HepG2 (cell line): ENCODE measurements around the gene GPR4. TPM values are rescaled to one million over a fixed set of nuclear protein-coding genes. Genes with fewer than 3 reads are reported as not detected.

Source experiments
- ATAC-seq: fragments of 200-7000 bp; cut with Tn5 transposase; 3 replicates; pipeline ENCODE4 v1.9.1; 2020; ENCODE audit warnings: mild to moderate bottlenecking, moderate library complexity
- BruUV-seq: library from RNA; stranded (reverse); fragments of 400-500 nt; replicated peaks from 2 replicates; lab custom pipeline; 2021; lab: Mats Ljungman, UMichigan
- CTCF ChIA-PET: fragments of 300-600 bp; formaldehyde crosslinking; extraction: SDS; loops from one replicate; lab custom pipeline; 2021; ENCODE audit warnings: low total read pairs, inconsistent platforms, low intra/inter-chr PET ratio; lab: Yijun Ruan, JAX
- POLR2A ChIA-PET: fragments of 350-600 bp; sonication (Branson Sonifier 250); formaldehyde crosslinking; loops from one replicate; lab custom pipeline; 2020; ENCODE audit warnings: antibody characterized with exemption, inconsistent platforms; lab: Yijun Ruan, JAX
- DNase-seq: peaks from one replicate; pipeline ENCODE4 v3.0.0-alpha.2; 2015; ENCODE audit warnings: low spot score
- FAIRE-seq: peaks from 3 replicates; lab custom pipeline; 2011; peaks lifted over from hg19 to GRCh38; lab: Jason Lieb, UNC
- H2AFZ ChIP-seq: one replicate; pipeline ENCODE4 v1.6.1; 2011; ENCODE audit warnings: low read length, inconsistent platforms
- H3K27ac ChIP-seq: fragments of 300-600 bp; 3 replicates; pipeline ENCODE4 v1.8.0; 2011; ENCODE audit warnings: mixed run types, mild to moderate bottlenecking, mixed read lengths, low read length, inconsistent platforms; ENCODE audit not compliant: insufficient read depth; ENCODE audit errors: extremely low read length
- H3K27me3 ChIP-seq, 2 experiments: fragments of 200-600 bp in 1 of 2; 2 replicates in 1 of 2; 3 replicates in 1 of 2; pipeline versions ENCODE4 v1.6.0 to v1.8.0; 2011; ENCODE audit warnings: low read length in 2 of 2, mild to moderate bottlenecking in 2 of 2, moderate library complexity in 2 of 2, inconsistent platforms in 1 of 2; ENCODE audit not compliant: insufficient read depth in 2 of 2, control insufficient read depth in 1 of 2
- H3K36me3 ChIP-seq, 2 experiments: fragments of 200-600 bp in 1 of 2; replicated peaks in 1 of 2; 2 replicates in 1 of 2; 3 replicates in 1 of 2; pipeline versions ENCODE4 v1.5.1 to v1.8.0; 2011; ENCODE audit warnings: low read length in 2 of 2, inconsistent platforms in 1 of 2; ENCODE audit not compliant: insufficient read depth in 2 of 2, control insufficient read depth in 1 of 2
- H3K4me1 ChIP-seq: 2 replicates; pipeline ENCODE4 v1.5.1; 2012; ENCODE audit warnings: low read length, inconsistent platforms; ENCODE audit not compliant: insufficient read depth
- H3K4me2 ChIP-seq: 2 replicates; pipeline ENCODE4 v1.6.0; 2011; ENCODE audit warnings: low read depth, low read length, inconsistent platforms
- H3K4me3 ChIP-seq, 3 experiments: fragments of 200-600 bp in 1 of 3; sonication (generic), shearing (Covaris generic) in 1 of 3; replicated peaks in 1 of 3; 2 replicates each; pipeline ENCODE4 v1.5.1; 2011 to 2016; ENCODE audit warnings: low read length in 3 of 3, inconsistent platforms in 2 of 3, low read depth in 2 of 3, mild to moderate bottlenecking in 2 of 3, control low read depth in 1 of 3, mixed read lengths in 1 of 3; ENCODE audit not compliant: insufficient read depth in 1 of 3
- H3K79me2 ChIP-seq: one replicate; pipeline ENCODE4 v1.6.1; 2011; ENCODE audit warnings: low read length, inconsistent platforms; ENCODE audit not compliant: insufficient read depth
- H3K9ac ChIP-seq: 2 replicates; pipeline ENCODE4 v1.6.0; 2011; ENCODE audit warnings: mild to moderate bottlenecking, low read depth, low read length, inconsistent platforms; ENCODE audit not compliant: insufficient read depth
- H3K9me3 ChIP-seq: 2 replicates; pipeline ENCODE4 v1.5.1; 2012; ENCODE audit warnings: mild to moderate bottlenecking, low read length
- H4K20me1 ChIP-seq: 2 replicates; pipeline ENCODE4 v1.6.0; 2011; ENCODE audit warnings: inconsistent platforms, mild to moderate bottlenecking, low read length, moderate library complexity; ENCODE audit not compliant: insufficient read depth
- BCL6 ChIP-seq: IDR thresholded peaks from 2 replicates; pipeline ENCODE4 v1.6.1; 2016; ENCODE audit warnings: missing genetic modification reagents, missing compliant biosample characterization
- DBP ChIP-seq: sonication (generic); formaldehyde crosslinking; IDR thresholded peaks from 2 replicates; pipeline ENCODE4 v1.4.0; 2020; ENCODE audit warnings: missing genetic modification reagents; ENCODE audit errors: not compliant biosample characterization
- SRF ChIP-seq: IDR thresholded peaks from 2 replicates; pipeline ENCODE4 v1.6.1; 2011; ENCODE audit warnings: mild to moderate bottlenecking, low read depth, low read length, moderate library complexity
- YY1 ChIP-seq: IDR thresholded peaks from 2 replicates; pipeline ENCODE4 v1.6.1; 2011; ENCODE audit warnings: low read length, low read depth, moderate library complexity, mild to moderate bottlenecking; ENCODE audit not compliant: insufficient read depth, insufficient replicate concordance
- ZNF12 ChIP-seq: sonication (generic); formaldehyde crosslinking; IDR thresholded peaks from 2 replicates; pipeline ENCODE4 v1.5.0; 2020; ENCODE audit warnings: missing genetic modification reagents
- WGBS: methylation state at CpG from one replicate; pipeline ENCODE4 v1.1.6; 2017; ENCODE audit warnings: low lambda C conversion rate; 5-methylcytosine and 5-hydroxymethylcytosine counted together
- in situ Hi-C: cut with HindIII; loops from 2 replicates; pipeline ENCODE4 v1.10.0; 2017; ENCODE audit warnings: low pct_unique_long_range_greater_than_20kb; ENCODE audit not compliant: extremely low pct_ligation_motif_present
- intact Hi-C: fragments of 100-400 bp; cut with micrococcal nuclease; formaldehyde crosslinking; loops from one replicate; pipeline ENCODE4 v1.10.0; 2022; ENCODE audit not compliant: unreplicated experiment
- polyA plus RNA-seq, 8 experiments: library from polyadenylated mRNA; depleted of rRNA in 3 of 8; stranded (reverse) in 7 of 8; unstranded in 1 of 8; fragments of >200 nt; fragmentation: Illumina TruSeq in 4 of 8; extraction: Trizol in 4 of 8; gene quantifications; 2 replicates each; pipeline versions ENCODE4 v1.2.1 to v1.2.3, GENCODE V29; 2011 to 2016; ENCODE audit warnings: low read depth in 4 of 8, missing spikeins in 1 of 8, mixed read lengths in 1 of 8; ENCODE audit not compliant: insufficient read depth in 1 of 8
- total RNA-seq, 5 experiments: library from RNA; depleted of rRNA; stranded (reverse); fragments of >200 nt; fragmentation: Illumina TruSeq; extraction: Trizol; gene quantifications; 2 replicates each; pipeline ENCODE4 v1.2.3, GENCODE V29; 2016; ENCODE audit warnings: low read depth in 1 of 5
- TF ChIP-seq, protein P1 (sequence below): sonication (generic); formaldehyde crosslinking; IDR thresholded peaks from 2 replicates; pipeline ENCODE4 v1.9.0; 2021; ENCODE audit warnings: missing genetic modification reagents, mild to moderate bottlenecking, borderline replicate concordance
- TF ChIP-seq, protein P2 (sequence below), 2 experiments: fragments of 450-650 bp in 1 of 2; sonication (generic) in 1 of 2; formaldehyde crosslinking in 1 of 2; IDR thresholded peaks; 2 replicates each; pipeline versions ENCODE4 v1.6.1 to v1.8.0; 2016 to 2022; ENCODE audit warnings: antibody characterized with exemption in 1 of 2, mild to moderate bottlenecking in 1 of 2, missing genetic modification reagents in 1 of 2
- TF ChIP-seq, protein P3 (sequence below): sonication (generic); formaldehyde crosslinking; IDR thresholded peaks from 2 replicates; pipeline ENCODE4 v1.5.1; 2020; ENCODE audit warnings: mild to moderate bottlenecking, missing genetic modification reagents, moderate library complexity

Gene GPR4
- total and polyA plus RNA-seq, 2 of the 13 experiments (the other 11 are each of a cell fraction or from before 2014, with no cell fraction given) = 0.15 TPM; not detected in 1

DNA sequence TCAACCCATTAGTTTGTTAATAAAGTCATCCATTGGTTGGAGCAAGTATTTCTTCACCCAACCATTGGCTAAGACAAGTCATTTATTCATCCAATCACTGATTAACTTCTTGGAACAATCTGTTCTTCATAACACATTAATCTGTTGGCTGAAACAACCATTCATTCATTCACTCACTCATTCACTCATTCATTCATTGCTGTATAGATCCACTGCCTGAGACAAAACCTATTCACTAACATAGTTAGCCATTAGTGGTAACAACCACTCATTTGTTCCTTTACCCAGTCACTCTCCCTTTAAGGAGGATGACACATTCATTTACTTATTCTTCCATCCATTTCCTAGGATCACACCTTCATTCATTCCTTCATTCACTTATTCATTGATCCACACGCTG lies 22.0 kb upstream of the GPR4 start (continued):
- no peak for TF ChIP-seq DBP (CRISPR knock-in tag)
- TF ChIP-seq BCL6 (CRISPR knock-in tag) = no peak
- TF ChIP-seq, protein P1, sequence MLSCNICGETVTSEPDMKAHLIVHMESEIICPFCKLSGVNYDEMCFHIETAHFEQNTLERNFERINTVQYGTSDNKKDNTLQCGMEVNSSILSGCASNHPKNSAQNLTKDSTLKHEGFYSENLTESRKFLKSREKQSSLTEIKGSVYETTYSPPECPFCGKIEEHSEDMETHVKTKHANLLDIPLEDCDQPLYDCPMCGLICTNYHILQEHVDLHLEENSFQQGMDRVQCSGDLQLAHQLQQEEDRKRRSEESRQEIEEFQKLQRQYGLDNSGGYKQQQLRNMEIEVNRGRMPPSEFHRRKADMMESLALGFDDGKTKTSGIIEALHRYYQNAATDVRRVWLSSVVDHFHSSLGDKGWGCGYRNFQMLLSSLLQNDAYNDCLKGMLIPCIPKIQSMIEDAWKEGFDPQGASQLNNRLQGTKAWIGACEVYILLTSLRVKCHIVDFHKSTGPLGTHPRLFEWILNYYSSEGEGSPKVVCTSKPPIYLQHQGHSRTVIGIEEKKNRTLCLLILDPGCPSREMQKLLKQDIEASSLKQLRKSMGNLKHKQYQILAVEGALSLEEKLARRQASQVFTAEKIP = no peak

DNA sequence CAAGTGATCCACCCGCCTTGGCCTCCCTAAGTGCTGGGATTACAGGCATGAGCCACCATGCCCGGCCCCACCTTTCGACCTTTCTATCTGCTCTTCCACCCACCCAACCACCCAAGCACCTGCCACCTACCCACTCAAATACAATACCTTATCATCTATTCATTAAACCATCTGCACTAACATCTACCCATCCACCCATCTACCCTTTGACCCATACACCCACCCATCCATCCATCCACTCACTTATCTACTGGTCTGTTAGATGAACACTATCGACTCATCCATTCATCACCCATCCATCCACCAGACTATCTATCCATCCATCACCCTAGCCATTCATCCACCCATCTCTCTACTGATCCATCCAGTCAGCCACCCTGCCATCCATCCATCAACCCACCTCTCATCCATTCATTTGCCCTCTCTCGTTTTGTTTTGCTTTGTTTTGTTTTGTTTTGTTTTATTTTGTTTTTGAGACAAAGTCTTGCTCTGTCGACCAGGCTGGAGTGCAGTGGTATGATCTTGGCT lies 20.0 kb upstream of the GPR4 start:
- H4K20me1 ChIP-seq = no peaks in the 10 kb centered on the region
- POLR2A ChIA-PET = no interaction called here
- H3K4me1 ChIP-seq = no peaks in the 10 kb centered on the region
- CTCF ChIA-PET = no interaction called here
- no peak overlapping the region for H3K9ac ChIP-seq
- intact Hi-C loops = no loop called here
- BruUV-seq = no TSS peak
- no peaks in the 10 kb centered on the region; a peak in 1 of 5 replicates for H3K27me3 ChIP-seq
- no peak overlapping the region for H3K4me2 ChIP-seq
- FAIRE-seq (no peak), DNase-seq (no peak), ATAC-seq (no peak)
- no peak overlapping the region for H3K27ac ChIP-seq
- no peak overlapping the region for H3K4me3 ChIP-seq
- no peaks in the 10 kb centered on the region for H3K9me3 ChIP-seq
- no peak overlapping the region for H2AFZ ChIP-seq
- peaks cover 2 to 5% of the 10 kb centered on the region in 2 experiments; a peak in 2 of 5 replicates for H3K36me3 ChIP-seq
- H3K79me2 ChIP-seq = no peaks in the 10 kb centered on the region
- no peak for TF ChIP-seq YY1
- TF ChIP-seq SRF = no peak
- TF ChIP-seq ZNF12 = no peak
- TF ChIP-seq, protein P2, sequence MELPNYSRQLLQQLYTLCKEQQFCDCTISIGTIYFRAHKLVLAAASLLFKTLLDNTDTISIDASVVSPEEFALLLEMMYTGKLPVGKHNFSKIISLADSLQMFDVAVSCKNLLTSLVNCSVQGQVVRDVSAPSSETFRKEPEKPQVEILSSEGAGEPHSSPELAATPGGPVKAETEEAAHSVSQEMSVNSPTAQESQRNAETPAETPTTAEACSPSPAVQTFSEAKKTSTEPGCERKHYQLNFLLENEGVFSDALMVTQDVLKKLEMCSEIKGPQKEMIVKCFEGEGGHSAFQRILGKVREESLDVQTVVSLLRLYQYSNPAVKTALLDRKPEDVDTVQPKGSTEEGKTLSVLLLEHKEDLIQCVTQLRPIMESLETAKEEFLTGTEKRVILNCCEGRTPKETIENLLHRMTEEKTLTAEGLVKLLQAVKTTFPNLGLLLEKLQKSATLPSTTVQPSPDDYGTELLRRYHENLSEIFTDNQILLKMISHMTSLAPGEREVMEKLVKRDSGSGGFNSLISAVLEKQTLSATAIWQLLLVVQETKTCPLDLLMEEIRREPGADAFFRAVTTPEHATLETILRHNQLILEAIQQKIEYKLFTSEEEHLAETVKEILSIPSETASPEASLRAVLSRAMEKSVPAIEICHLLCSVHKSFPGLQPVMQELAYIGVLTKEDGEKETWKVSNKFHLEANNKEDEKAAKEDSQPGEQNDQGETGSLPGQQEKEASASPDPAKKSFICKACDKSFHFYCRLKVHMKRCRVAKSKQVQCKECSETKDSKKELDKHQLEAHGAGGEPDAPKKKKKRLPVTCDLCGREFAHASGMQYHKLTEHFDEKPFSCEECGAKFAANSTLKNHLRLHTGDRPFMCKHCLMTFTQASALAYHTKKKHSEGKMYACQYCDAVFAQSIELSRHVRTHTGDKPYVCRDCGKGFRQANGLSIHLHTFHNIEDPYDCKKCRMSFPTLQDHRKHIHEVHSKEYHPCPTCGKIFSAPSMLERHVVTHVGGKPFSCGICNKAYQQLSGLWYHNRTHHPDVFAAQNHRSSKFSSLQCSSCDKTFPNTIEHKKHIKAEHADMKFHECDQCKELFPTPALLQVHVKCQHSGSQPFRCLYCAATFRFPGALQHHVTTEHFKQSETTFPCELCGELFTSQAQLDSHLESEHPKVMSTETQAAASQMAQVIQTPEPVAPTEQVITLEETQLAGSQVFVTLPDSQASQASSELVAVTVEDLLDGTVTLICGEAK (IDR thresholded peaks at IDR 0.05) = 0 out of 2 replicates have a peak, but pooled peaks have one; percentile 8
- TF ChIP-seq, protein P2 (CRISPR knock-in tag; IDR thresholded peaks at IDR 0.05) = no peak
- TF ChIP-seq, protein P3, sequence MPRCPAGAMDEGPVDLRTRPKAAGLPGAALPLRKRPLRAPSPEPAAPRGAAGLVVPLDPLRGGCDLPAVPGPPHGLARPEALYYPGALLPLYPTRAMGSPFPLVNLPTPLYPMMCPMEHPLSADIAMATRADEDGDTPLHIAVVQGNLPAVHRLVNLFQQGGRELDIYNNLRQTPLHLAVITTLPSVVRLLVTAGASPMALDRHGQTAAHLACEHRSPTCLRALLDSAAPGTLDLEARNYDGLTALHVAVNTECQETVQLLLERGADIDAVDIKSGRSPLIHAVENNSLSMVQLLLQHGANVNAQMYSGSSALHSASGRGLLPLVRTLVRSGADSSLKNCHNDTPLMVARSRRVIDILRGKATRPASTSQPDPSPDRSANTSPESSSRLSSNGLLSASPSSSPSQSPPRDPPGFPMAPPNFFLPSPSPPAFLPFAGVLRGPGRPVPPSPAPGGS (CRISPR knock-in tag) = no peak
- 87% methylated on average over 6 of the region's 6 CpGs for WGBS
- in situ Hi-C loops = no loop called here
